Endothelial cell of umbilical vein (primary cell): ENCODE results near the gene GDPD4.

Experiments used
- EZH2 ChIP-seq: IDR thresholded peaks from 2 replicates; pipeline ENCODE4 v1.6.1; 2012; ENCODE audit warnings: borderline replicate concordance, low read depth, mild to moderate bottlenecking, moderate library complexity, low read length, inconsistent platforms; ENCODE audit not compliant: severe bottlenecking
- FOS ChIP-seq: IDR thresholded peaks from 2 replicates; pipeline ENCODE4 v1.6.1; 2011; ENCODE audit warnings: mild to moderate bottlenecking, low read length, moderate library complexity, borderline replicate concordance; ENCODE audit not compliant: insufficient read depth
- POLR2A ChIP-seq: IDR thresholded peaks from 2 replicates; pipeline ENCODE4 v1.6.1; 2012; ENCODE audit warnings: low read depth, mild to moderate bottlenecking, control low read depth, low read length
- POLR2AphosphoS5 ChIP-seq: IDR thresholded peaks from 2 replicates; pipeline ENCODE4 v1.6.1; 2012; ENCODE audit warnings: low read depth, mild to moderate bottlenecking, control low read depth, low read length, moderate library complexity; ENCODE audit not compliant: insufficient read depth
- TF ChIP-seq, protein P1 (sequence below), 2 donors: IDR thresholded peaks; 1 replicate in 1 of 2; 2 replicates in 1 of 2; pipeline ENCODE4 v1.5.1; 2011; ENCODE audit warnings: low read length in 2 of 2, mild to moderate bottlenecking in 2 of 2, moderate library complexity in 2 of 2, control low read depth in 1 of 2, inconsistent platforms in 1 of 2, low read depth in 1 of 2; ENCODE audit not compliant: insufficient read depth in 1 of 2; ENCODE audit errors: extremely low read depth in 1 of 2

DNA sequence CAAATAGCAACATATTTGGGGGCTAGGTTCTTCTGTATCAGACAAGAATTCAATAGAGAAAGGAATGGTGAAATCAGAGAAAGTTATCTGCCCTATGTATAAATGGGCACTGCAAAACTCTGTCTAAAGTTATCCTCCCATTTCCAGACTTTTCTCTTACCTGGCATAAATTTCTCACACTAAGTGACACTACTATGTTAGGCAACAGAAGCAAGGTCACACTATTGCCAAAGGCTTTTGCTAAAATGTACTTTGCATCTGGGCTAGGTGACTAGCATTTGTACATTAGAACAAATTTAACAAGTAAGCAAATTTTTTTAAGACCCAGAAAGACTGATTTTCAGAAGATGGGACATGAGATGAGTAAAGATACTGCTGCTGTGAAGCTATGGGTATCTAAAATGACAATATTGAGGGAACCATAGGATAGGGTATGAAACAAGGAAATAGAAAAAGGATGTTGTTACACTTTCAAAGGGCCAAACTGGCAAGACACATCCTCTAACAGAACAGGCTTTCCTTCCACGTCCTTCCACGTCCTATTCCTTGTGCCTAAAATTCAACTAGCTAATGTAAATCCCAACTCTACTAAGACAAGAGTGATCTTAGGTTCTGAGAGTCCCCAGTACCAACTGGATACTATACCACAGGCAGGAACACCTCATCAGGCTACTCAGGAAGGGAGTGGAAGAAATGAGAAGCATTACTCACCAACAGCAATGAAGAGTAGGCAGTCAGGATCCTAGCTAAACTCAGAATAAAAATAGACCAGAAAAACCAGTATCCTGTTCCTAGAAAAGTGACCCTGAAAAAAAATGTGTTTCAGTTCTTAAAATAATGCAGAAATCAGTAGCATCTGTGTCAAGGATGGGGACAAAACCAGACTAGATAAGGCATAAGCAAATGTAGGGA lies 22.6 kb downstream of the GDPD4 start:
- TF ChIP-seq, protein P1, sequence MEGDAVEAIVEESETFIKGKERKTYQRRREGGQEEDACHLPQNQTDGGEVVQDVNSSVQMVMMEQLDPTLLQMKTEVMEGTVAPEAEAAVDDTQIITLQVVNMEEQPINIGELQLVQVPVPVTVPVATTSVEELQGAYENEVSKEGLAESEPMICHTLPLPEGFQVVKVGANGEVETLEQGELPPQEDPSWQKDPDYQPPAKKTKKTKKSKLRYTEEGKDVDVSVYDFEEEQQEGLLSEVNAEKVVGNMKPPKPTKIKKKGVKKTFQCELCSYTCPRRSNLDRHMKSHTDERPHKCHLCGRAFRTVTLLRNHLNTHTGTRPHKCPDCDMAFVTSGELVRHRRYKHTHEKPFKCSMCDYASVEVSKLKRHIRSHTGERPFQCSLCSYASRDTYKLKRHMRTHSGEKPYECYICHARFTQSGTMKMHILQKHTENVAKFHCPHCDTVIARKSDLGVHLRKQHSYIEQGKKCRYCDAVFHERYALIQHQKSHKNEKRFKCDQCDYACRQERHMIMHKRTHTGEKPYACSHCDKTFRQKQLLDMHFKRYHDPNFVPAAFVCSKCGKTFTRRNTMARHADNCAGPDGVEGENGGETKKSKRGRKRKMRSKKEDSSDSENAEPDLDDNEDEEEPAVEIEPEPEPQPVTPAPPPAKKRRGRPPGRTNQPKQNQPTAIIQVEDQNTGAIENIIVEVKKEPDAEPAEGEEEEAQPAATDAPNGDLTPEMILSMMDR (IDR thresholded peaks at IDR 0.05; ENCODE audit: extremely low read depth in 1 of 2, insufficient read depth in 1 of 2, low read depth in 1 of 2, low read length in 2 of 2), result no peak
- TF ChIP-seq POLR2A (no peak), FOS (no peak), EZH2 (no peak), POLR2AphosphoS5 (no peak)
